NOMO-1 treated with DMSO at 0.1 percent for 48 hours (cell line): Measurements from ENCODE around the gene RHOU.
"Not testable (repeated sequence)": the region's sequence is repeated elsewhere in the genome, so short reads cannot be mapped to it uniquely, and the experiment has no call there.

Experiments used
- DNase-seq: peaks from one replicate; lab custom pipeline; 2025; ENCODE audit not compliant: unreplicated experiment; lab: John Stamatoyannopoulos, UW

RHOU gene

DNA sequence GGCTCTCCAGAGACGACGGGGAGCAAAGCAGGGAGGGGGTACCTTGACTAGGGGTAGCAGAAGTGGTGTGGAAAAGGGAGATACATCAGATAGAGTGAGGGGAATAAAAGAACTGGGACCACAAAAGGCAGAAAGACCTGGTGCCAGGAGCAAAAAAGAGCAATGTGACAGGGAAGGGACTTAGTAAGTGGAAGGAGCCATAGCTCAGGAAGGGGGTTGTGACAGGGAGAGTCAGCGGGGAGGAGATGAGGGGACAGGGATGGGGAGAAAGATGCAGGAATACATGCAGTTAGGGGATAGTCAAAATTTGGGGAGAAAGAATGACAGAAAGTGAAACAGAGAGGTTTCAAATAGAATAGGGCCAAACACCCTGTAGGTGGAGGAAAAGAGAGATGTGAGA, 20.5 kb downstream of the RHOU start:
- no peak for DNase-seq

DNA sequence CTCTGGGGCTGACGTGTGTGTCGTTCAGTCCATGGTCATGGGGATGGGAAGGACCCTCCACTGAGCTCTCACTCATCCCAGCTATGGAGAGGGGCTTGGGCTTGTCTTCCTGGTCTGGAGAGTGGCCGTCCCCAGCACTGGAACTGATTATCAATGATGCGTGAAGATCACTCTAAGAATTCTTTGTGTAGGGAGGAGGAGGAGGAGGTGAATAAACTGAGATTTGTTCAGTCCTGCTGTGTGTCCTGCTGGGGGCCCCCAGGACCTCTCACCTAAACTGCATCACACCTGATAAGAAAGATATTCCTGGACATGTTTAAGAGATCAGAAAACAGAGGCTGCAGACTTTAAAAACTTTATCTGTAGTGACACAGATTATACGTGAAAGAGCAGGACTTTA, 21.2 kb downstream of the RHOU start:
- DNase-seq, result no peak

DNA sequence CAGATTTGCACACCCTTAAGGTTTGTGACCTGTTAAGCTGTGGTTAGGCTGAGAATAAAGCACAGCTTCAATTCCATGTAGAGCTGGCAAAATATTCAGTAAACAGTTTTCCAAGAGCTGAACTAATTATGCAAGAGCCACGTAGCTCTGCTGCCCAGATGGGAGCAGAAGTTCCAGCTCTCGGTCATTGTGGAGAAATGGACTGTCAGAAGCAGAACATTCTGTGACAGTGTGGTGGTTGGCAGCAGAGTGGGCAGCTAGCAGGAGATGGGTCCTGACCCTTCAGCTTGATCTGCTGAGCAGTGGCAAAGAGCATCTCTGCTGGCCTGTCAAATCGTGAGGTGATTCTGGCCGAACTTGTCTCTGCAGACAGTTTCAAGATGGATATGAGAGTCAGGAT, 23.2 kb downstream of the RHOU start:
- no peak for DNase-seq

DNA sequence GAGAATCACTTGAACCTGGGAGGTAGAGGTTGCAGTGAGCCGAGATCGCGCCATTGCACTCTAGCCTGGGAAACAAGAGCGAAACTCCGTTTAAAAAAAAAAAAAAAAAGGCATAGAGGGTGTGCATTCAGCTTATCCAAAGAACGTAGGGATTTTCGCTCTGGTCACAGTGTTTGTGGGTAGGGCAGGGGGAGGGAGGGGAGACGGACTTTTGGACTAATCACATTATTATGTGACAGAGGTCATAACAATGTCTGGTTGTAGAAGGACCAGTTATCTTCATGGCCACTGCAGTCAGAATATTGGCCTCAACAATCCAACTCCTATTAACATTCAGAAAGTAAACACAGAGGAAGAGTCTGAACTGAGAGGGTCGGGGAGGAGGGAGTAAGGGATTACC, 25.7 kb downstream of the RHOU start:
- no peak for DNase-seq

DNA sequence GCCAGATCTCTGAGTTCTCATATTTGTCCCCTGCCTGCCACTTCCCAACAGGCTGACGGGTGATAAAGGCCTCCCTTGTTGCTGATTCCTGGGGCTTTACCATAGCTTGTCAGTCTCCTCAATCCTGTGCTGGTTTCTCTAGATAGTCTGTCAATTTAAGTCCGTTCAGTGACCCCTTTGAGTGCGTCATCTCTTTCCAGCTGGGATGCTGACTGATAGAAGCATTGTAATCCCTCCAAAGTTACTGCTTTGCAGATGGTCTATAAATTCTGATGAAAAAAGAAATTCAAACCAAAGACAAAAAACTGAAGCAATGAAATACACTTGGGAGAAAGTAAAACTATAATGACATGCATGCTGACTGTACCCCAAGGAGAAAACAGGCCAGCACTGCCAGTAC, 28.3 kb downstream of the RHOU start:
- no peak for DNase-seq

DNA sequence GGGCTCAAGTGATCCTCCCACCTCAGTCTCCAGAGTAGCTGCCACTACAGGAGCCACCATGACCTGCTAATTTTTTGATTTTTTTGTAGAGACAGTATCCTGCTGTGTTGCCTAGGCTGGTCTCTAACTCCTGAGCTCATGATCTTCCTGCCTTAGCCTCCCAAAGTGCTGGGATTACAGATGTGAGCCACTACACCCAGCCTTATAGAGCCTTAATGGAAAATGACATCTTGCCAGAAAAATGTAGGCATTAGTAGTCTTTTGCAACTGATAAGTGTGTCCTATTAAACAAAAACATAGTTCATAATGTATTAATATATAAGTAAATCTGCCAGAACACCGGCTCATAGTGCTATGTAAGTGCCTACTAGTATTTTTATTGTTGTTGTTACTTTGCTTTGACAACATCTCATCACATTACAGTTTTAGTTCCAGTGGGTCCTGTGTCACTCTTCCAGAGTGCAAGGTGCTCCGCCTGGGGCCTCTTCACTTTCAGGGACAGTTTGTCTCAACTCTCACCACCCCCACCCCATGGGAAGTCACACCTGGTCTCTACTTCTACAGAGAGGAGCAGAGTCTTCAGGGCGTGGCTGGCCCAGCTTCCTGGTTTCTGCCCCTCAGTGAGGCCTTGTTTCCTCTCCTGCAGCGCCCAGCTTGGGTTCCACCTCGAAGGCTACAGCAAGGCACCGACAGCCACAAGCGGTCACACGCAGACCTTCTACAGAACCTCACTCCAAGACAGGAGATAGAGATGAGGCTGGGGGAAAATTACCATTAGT, 30.1 kb downstream of the RHOU start:
- peak; percentile 16 for DNase-seq

DNA sequence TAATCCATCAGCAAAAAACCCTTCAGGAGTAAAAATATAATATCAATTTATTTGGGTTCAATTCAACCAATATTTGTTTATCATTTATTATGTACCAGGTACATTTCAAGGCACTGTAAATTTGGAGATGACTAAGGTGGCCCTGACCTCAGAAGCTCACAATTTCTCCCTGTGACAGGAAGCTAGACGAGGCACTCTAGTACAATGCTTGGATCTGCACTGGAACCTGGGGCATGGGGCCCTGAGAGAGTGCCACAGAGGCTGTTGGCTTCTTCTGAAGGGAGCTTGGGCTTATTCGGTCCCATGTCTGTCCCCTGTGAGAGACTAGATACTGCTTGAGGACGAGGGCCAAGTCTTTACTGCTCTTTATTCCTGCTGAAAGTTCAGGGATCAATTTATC, 31.5 kb downstream of the RHOU start:
- DNase-seq, result no peak

DNA sequence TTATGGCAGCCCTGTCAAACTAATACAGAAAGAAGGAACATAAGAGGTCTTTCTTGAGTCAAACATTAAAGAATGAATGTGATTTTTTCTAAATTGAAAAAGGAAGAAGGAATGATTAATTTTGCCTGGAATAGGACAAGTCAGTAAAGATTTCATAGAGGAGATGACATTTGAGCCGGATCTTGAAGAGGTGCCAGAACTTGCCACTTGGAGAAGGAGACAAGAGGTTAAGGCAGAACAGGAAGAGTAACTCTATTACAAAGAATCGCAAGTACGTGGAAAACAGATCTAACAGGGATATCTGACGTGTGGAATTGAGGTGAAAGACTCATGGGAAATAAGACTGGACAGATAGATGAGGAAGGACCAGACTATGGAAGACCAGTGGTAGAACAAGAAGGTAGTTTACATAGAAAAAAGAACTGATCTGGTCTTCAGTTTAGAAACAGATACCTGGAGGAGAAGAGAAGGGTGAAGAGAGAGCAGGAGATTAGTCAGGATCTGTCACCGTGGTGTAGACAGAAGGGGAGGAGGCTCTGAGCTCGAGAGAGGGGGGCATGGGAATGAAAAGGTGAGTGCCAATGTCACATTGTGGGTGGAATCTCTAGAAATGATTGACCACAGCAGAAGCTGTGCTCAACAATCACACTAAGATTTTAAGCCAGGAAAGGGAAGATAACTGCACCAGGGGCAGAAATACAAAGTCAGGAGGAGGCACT, 32.5 kb downstream of the RHOU start:
- DNase-seq, result no peak

DNA sequence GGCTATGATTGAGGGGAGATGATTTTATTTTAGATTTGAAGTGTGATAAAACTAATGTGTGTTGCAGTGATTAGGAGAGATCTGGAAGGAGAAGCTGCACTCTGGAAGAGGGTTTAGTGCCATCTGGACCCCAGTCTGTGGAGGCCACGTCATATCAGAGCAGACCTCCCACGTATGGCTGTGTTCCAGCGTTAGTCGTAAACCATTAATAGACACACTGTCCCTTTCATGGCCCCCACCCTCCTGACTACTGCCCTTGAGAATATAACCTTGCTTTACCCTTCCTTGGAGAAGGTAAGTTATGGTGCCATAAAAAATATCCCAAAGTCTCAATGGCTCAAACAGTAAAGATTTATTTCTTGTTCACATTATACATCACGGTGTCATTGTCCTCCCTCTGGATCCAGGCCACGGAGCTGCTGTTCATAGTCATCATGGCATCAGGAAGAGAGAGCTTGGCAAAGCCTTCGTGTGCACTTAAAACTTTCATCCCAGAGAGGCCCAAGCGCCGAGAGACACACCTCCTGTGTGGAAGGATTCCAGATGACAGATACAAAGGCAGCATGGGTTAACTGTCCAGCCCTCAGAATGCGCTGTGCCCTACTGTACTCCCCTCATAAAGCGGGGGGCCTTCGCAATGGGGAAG, 33.2 kb downstream of the RHOU start:
- no peak for DNase-seq

DNA sequence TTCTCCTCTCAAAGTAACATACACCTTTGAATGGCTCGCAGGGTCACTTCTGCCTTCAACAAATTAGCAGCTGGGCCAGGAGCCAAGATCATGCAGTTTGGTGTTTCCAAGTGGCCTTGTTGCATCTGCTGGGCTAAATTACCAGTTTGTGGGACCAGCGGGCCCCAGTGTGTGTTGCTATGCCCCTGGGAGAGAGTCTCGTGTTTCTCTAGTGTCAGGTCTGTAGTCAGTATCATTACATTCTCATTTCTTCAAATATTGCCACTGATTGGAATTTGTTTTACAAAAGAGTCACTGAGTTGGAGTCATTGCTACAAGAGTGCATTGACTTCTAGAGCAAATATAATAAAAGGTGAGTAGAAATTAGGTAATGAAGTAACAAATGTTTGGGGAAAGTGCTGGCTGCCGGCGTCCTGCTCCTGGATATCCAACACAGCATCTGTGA, 35.5 kb downstream of the RHOU start:
- no peak for DNase-seq

DNA sequence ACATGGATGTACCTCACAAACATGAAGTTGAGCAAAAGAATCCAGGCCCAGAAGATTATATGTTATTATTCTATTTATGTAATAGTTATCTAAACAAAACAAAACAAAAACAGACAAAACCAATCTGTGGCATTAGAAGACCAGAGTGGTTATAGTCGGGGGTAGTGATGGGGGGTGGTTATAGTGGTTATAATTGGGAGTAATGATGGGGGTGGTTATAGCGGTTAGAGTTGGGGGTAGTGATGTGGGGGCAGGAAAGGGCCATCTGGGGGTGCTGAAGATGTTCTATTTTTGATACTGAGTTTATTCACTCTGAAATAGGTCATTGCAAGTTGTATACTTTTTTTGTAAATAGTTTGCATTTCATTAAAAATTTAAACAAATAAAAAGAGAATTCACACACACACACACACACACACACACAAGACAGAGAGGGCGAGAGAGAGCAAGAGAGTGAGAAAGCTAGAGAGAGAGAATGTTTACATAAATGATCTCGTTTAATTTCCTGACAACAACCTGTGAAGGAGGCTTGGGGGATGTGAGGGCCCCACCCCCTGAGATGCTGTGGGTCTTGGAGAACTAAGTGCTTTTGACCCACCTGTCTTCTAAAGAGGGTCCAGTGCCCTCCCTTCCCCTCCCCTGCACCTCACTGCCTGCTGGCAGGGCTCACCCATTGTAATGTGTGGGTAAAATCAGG, 37.4 kb downstream of the RHOU start:
- no peak for DNase-seq

DNA sequence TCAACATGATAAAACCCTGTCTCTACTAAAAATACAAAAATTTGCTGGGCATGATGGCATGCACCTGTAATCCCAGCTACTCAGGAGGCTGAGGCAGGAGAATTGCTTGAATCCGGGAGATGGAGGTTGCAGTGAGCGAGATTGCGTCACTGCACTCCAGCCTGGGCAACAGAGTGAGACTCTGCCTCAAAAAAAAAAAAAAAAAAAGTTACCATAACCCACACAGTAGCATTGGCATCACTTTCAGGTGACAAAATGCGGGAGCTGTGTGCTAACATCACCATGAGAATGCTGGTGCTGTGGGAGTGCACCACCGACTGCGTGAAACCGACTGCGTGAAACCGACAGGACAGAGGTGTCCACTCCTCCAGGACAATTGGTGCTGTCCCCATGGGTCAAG, 40.7 kb downstream of the RHOU start:
- DNase-seq, result not testable (repeated sequence)

DNA sequence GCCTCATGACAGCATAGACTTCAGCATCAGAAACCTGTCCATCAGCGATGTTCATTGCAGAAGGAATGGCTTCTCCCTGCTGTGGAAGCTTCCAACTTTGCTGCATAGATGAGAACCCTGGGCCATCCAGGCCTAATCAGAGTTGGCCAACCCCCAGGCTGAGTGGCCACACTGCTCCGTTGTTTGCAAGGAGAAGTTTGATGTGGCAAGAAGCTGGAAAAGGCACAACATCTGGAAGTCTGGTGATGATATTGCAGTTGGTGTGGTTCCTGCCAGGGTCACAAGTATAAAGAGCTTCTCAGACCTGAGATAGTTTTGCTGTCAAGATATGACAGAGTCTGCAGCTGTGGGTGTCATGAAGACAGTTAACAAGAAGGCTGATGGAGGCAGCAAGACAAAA, 41.2 kb downstream of the RHOU start:
- DNase-seq, result no peak

DNA sequence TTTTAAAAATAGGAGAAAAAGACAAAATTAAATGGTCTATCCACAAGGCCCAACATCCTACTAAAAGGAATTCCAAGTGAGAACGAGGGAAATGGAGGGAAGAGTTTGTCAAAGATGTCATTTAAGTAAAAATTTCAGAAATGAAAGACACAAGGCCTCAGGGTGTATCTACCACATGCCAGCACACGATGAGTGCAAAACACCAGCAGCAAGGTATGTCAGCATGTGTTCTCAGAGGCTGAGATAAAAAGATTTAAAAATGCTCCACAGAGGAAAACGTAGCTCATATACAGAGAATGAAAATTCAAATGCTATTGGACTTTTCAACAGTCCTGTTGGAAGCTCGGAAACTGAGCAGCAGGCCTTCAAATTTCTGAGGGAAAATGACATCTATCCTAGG, 42.0 kb downstream of the RHOU start:
- no peak for DNase-seq

DNA sequence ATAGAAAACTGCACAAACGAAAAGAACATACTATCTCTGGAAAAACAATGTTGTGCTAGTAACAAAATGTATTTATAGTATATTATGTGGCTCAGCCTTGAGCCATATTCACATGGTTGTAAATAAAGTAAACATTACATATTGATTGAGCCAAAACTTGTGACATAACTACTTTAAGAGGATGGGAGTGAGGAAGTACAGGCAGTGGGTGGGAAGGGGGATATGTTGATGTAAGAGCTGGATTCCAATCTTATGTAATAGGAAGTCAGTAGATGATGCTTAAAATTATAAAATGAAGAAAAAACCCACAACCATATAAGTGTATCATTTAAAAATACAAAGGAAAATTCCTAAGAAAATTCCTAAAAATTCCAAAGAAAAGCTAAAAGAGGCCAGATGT, 42.7 kb downstream of the RHOU start:
- DNase-seq, result no peak

DNA sequence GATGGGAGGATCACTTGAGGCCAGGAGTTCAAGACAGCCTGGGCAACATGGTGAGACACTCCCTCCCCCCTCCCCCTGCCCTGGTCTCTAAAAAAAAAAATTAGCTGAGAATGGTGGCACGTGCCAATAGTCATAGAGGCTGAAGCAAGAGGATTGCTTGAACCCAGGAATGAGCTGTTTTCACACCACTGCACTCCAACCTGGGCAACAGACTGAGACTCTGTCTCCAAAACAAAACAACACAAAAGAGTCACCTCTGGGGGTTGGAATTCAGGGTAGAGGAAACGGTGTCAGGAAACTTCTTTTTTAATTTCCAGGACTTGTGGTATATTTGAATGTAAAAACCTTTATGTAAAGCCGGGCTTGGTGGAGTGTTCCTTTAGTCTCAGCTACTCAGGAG, 43.2 kb downstream of the RHOU start:
- no peak for DNase-seq

DNA sequence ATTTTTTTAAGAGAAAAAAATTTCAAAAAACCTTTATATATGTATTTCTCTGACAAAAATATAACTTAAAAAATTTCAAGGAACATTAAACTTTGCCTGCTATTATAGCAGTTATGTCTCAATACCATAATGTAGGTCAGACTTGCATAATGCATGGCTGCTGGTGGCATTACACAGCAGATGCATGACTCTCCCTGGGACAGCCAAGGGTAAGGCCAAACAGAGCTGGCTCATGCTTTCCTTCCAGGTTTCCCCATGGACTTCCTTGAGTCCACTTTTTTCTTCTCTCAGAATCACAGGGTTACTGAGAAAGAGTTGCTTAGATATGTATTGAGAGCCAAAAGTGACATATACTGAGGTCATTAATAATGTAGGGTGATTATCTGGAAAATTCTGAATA, 43.7 kb downstream of the RHOU start:
- peak; percentile 46 for DNase-seq

DNA sequence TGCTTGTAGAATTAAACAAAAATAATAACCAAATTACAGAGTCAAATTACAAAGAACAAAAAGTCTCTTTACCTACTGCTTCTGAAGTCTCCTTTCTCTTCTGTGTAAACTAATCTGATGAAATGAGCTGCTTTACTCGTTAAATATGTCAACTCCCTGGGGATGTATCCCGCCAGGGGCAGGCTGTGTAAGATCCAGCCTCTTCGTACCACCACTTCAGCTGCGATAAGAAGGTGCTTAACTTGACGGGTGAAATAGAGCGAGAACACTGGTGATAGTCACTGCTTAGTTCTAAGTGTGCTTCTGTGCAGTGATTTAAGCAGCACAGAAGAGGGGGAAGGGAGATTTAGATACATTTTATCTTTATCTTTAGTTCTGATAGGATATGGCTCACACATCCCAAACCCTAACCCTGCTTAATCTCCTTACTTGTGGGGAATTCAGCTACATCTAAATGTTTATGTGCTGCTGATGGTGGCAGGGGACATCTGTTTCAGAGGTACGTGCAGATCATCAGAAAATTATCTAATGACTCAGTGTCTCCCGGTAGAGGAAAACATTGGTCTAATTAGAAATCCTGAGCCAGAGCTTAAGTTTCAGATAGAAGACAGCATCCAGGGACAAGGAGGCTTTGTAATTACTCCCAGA, 46.0 kb downstream of the RHOU start:
- no peak for DNase-seq

DNA sequence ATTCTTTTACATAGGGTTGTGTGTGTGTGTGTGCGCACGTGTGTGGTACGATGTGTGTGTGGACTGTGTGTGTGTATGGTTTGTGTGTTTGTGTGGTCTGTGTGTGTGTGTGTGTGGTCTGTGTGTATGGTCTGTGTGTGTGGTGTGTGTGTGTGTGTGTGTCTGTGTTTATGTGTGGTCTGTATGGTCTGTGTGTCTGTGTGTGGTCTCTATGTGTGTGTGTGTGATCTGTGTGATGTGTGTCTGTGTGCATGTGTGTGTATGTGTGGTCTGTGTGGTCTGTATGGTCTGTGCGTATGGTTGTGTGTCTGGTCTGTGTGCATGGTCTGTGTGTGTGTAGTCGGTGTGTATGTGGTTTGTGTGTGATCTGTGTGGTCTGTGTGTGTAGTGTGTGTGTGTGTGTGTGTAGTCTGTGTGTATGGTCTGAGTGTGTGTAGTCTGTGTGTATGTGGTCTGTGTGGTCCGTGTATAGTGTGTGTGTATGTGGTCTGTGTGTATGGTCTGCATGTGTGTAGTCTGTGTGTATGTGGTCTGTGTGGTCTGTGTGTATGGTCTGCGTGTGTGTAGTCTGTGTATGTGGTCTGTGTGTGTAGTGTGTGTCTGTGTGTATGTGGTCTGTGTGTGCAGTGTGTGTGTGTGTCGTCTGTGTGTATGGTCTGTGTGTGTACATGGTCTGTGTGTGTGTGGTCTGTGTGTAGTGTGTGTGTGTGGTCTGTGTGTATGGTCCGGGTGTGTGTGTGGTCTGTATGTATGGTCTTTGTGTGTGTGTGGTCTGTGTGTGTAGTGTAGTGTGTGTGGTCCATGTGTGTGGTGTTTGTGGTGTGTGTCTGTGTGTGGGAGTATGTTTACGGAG, 46.8 kb downstream of the RHOU start:
- no peak for DNase-seq
